Measurements from ENCODE around the gene HESX1. TPM values are rescaled to one million over a fixed set of nuclear protein-coding genes. Genes with fewer than 3 reads are reported as not detected.

HESX1 gene
- total RNA-seq, 1 experiment from 2014 or later: 3.9 TPM

DNA sequence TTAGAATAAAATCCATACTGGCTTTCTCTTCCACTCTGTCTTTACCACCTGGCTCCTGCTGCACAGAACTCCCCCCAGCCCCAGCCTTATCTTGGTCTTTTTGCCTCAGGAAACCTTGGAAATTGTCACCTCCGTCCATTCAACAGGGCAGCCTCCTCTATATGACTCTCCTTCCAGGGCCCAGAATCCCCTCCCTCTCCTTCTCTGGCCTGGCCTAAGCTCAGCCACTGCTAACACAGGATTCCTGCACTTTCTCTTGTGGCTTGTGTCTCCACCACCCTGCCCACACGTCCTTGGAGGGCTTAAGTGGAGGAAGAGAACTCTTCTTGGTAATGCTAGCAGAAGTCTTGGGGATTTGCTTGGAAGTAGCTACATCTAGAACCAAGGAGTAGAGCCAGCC lies 33.1 kb downstream of the HESX1 start:
- ATAC-seq: no peak
- CTCF ChIA-PET: interaction anchor here (0.6 kb wide), 1 partner anchor 191 kb away, joined by 4 read pairs; no protein-coding TSS in a partner anchor
- no peaks in the 10 kb centered on the region for H3F3A ChIP-seq (ENCODE audit: low read length, unreplicated experiment)

DNA sequence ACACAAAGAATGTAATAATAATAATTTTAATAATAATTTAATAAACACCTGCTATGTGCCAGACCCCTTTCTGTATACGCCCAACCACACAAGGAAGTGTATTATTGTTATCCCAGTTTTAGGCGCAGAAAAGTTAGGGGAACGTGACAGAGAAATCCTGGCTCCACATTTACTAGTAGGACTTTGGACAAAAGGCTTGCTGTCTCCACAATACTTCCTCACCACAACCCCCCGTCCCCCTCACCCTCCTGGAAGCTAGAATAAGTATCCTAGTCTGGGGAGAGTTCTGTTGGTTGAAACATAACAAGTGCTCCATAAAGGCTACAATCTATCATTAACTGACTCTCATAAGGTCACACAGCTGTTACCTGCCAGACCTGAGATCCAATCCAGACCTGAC lies 34.1 kb downstream of the HESX1 start:
- no peak for ATAC-seq
- no peaks in the 10 kb centered on the region for H3K79me2 ChIP-seq (ENCODE audit: low read length)
- no peak for DNase-seq
- H3K9me3 ChIP-seq (ENCODE audit: low read length): no peaks in the 10 kb centered on the region
- H3K27ac ChIP-seq (ENCODE audit: low read length): no peak overlapping the region
- intact Hi-C loops (cut with micrococcal nuclease): no loop called here
- no peak overlapping the region for H2AFZ ChIP-seq (ENCODE audit: low read length)
- H3K4me1 ChIP-seq (ENCODE audit: insufficient read depth, low read length): peaks cover 11% of the 10 kb centered on the region
- POLR2A ChIA-PET (ENCODE audit: unreplicated experiment): no interaction called here
- H3K9ac ChIP-seq (ENCODE audit: low read length): no peak overlapping the region
- no peaks in the 10 kb centered on the region for H4K20me1 ChIP-seq (ENCODE audit: low read length)
- no peaks in the 10 kb centered on the region for H3K27me3 ChIP-seq (ENCODE audit: low read length)
- TF ChIP-seq, protein P1, sequence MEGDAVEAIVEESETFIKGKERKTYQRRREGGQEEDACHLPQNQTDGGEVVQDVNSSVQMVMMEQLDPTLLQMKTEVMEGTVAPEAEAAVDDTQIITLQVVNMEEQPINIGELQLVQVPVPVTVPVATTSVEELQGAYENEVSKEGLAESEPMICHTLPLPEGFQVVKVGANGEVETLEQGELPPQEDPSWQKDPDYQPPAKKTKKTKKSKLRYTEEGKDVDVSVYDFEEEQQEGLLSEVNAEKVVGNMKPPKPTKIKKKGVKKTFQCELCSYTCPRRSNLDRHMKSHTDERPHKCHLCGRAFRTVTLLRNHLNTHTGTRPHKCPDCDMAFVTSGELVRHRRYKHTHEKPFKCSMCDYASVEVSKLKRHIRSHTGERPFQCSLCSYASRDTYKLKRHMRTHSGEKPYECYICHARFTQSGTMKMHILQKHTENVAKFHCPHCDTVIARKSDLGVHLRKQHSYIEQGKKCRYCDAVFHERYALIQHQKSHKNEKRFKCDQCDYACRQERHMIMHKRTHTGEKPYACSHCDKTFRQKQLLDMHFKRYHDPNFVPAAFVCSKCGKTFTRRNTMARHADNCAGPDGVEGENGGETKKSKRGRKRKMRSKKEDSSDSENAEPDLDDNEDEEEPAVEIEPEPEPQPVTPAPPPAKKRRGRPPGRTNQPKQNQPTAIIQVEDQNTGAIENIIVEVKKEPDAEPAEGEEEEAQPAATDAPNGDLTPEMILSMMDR (conservative IDR thresholded peaks at IDR 0.05; ENCODE audit: low read depth, low read length): no peak
- TF ChIP-seq EZH2 (IDR thresholded peaks at IDR 0.05; ENCODE audit: low read length, unreplicated experiment) (no peak), EZH2phosphoT487 (IDR thresholded peaks at IDR 0.05; ENCODE audit: borderline replicate concordance, low read length) (no peak)
- CTCF ChIA-PET: no interaction called here
- no peak overlapping the region for H3K4me2 ChIP-seq (ENCODE audit: low read length)
- no TSS peak for BruUV-seq (replicated peaks)
- no peaks in the 10 kb centered on the region for H3F3A ChIP-seq (ENCODE audit: low read length, unreplicated experiment)
- no peaks in the 10 kb centered on the region for H3K9me2 ChIP-seq (replicated peaks; ENCODE audit: low read length)
- H3K4me3 ChIP-seq (ENCODE audit: low read length): no peak overlapping the region
- H3K36me3 ChIP-seq (ENCODE audit: low read depth, low read length): no peaks in the 10 kb centered on the region

More for the DNA sequence above, 33.1 kb downstream of the HESX1 start:
- Histone ChIP-seq H2AFZ (ENCODE audit: low read length) (no peak overlapping the region), H3K79me2 (ENCODE audit: low read length) (no peaks in the 10 kb centered on the region), H3K9ac (ENCODE audit: low read length) (no peak overlapping the region), H3K27ac (ENCODE audit: low read length) (no peak overlapping the region), H3K27me3 (ENCODE audit: low read length) (no peaks in the 10 kb centered on the region), H3K9me2 (replicated peaks; ENCODE audit: low read length) (no peaks in the 10 kb centered on the region), H3K4me3 (ENCODE audit: low read length) (no peak overlapping the region), H3K9me3 (ENCODE audit: low read length) (no peaks in the 10 kb centered on the region), H3K36me3 (ENCODE audit: low read depth, low read length) (no peaks in the 10 kb centered on the region), H4K20me1 (ENCODE audit: low read length) (no peaks in the 10 kb centered on the region), H3K4me2 (ENCODE audit: low read length) (no peak overlapping the region), H3K4me1 (ENCODE audit: insufficient read depth, low read length) (peaks cover 12% of the 10 kb centered on the region)
- POLR2A ChIA-PET (ENCODE audit: unreplicated experiment): no interaction called here
- DNase-seq: no peak
- TF ChIP-seq EZH2 (IDR thresholded peaks at IDR 0.05; ENCODE audit: low read length, unreplicated experiment): no peak
- TF ChIP-seq EZH2phosphoT487 (IDR thresholded peaks at IDR 0.05; ENCODE audit: borderline replicate concordance, low read length): no peak
- TF ChIP-seq, protein P1 (conservative IDR thresholded peaks at IDR 0.05; ENCODE audit: low read depth, low read length): no peak
- intact Hi-C loops (cut with micrococcal nuclease): no loop called here
- no TSS peak for BruUV-seq (replicated peaks)

DNA sequence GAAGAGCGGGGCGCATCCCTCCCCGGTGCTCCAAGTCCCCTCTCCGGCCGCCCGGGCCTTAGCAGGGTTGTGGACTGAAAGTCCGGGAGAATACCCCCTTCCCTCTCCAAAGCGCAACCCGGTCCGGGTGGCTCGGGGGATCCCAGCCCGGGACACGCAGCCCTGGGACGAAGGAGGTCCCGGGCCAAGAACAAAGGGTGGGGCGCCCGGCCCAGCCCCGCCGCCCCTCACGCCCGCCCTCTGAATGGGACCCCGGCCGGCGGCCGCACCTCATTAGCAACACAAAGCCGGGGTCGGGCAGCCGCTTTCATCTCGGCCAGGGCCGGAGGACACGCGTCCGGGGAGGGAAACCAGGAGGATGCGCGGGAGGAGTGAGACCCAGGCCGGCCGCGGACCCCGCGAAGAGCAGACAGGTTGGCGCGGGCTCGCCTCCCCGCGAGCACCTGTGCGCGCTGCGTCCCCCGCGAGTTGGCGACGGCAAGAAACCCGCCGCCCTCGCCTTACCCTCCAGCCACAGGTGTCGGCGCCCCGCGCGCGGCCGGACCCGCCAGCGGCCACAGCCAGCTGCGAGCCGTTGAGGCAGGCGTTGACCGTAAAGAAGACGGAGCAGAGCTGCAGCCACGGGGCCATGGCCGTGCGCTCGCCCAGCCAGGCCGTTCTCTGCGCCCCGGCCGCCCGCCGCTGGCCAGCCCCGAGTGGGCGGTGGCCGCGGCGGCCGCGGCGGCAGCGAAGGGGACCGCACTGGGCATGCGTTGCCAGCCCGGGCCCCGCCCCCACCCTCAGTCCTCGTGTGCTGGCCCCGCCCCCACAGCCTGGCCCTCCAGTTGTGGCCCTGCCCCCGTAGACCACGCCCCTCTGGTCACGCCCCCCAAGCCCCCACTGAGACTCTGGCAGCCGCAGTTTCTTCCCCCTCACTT lies 34.9 kb downstream of the HESX1 start, which contains the start of gene IL17RD:
IL17RD (minus strand) TSS at position 697 of the 917 bp plus-strand sequence; CDS start at position 630, 67 bp downstream.
- Histone ChIP-seq H3K9ac (ENCODE audit: low read length) (peak within 1 kb of the TSS; percentile 53), H3K9me2 (replicated peaks; ENCODE audit: low read length) (no peaks in the 10 kb centered on the region), H3K4me3 (ENCODE audit: low read length) (peak within 1 kb of the TSS; percentile 87), H3K27ac (ENCODE audit: low read length) (no peak within 1 kb of the TSS), H3F3A (ENCODE audit: low read length, unreplicated experiment) (no peaks in the 10 kb centered on the region), H3K27me3 (ENCODE audit: low read length) (no peaks in the 10 kb centered on the region), H3K9me3 (ENCODE audit: low read length) (no peaks in the 10 kb centered on the region), H4K20me1 (ENCODE audit: low read length) (no peaks in the 10 kb centered on the region), H3K79me2 (ENCODE audit: low read length) (no peaks in the 10 kb centered on the region), H2AFZ (ENCODE audit: low read length) (peak within 1 kb of the TSS; percentile 94), H3K4me1 (ENCODE audit: insufficient read depth, low read length) (peaks cover 14% of the 10 kb centered on the region), H3K36me3 (ENCODE audit: low read depth, low read length) (no peaks in the 10 kb centered on the region), H3K4me2 (ENCODE audit: low read length) (peak within 1 kb of the TSS; percentile 99)
- ATAC-seq (peak; percentile 80), DNase-seq (peak; percentile 82)
- BruUV-seq (replicated peaks): no TSS peak
- TF ChIP-seq EZH2phosphoT487 (IDR thresholded peaks at IDR 0.05; ENCODE audit: borderline replicate concordance, low read length): no peak
- TF ChIP-seq EZH2 (IDR thresholded peaks at IDR 0.05; ENCODE audit: low read length, unreplicated experiment): peak; percentile 58
- TF ChIP-seq, protein P1 (conservative IDR thresholded peaks at IDR 0.05; ENCODE audit: low read depth, low read length): no peak
- POLR2A ChIA-PET (ENCODE audit: unreplicated experiment): no interaction called here
- CTCF ChIA-PET: interaction anchor here (0.6 kb wide), 1 partner anchor 86 kb away, joined by 4 read pairs; no protein-coding TSS in a partner anchor
- intact Hi-C loops (cut with micrococcal nuclease): no loop called here
